Daoy (cell line): ENCODE results near the gene OR5C1. TPM values are rescaled to one million over a fixed set of nuclear protein-coding genes. Genes with fewer than 3 reads are reported as not detected.
"Not testable (repeated sequence)": the region's sequence is repeated elsewhere in the genome, so short reads cannot be mapped to it uniquely, and the experiment has no call there.

Experiments used
- DNase-seq: peaks from one replicate; pipeline ENCODE4 v3.0.0-alpha.2; 2015; ENCODE audit warnings: low read depth
- total RNA-seq: library from RNA; depleted of rRNA; stranded (reverse); fragments of >200 nt; shearing (Covaris generic); gene quantifications from 2 replicates; pipeline ENCODE4 v1.2.3, GENCODE V29; 2014; rRNA removed

OR5C1 gene
- not detected in 2 replicates for total RNA-seq

DNA sequence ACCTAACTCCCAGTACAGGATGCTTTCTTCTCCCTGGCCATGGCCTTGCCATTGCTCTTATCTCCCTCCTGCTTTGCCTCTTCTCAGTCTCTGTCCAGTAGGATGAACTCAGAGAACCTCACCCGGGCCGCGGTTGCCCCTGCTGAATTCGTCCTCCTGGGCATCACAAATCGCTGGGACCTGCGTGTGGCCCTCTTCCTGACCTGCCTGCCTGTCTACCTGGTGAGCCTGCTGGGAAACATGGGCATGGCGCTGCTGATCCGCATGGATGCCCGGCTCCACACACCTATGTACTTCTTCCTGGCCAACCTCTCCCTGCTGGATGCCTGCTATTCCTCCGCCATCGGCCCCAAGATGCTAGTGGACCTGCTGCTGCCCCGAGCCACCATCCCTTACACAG, at the start of gene OR5C1:
Gene OR5C1 (plus strand): TSS at position 103 of the 400 bp plus-strand sequence. CDS start 0 bp downstream, at position 103.
- no peak for DNase-seq

DNA sequence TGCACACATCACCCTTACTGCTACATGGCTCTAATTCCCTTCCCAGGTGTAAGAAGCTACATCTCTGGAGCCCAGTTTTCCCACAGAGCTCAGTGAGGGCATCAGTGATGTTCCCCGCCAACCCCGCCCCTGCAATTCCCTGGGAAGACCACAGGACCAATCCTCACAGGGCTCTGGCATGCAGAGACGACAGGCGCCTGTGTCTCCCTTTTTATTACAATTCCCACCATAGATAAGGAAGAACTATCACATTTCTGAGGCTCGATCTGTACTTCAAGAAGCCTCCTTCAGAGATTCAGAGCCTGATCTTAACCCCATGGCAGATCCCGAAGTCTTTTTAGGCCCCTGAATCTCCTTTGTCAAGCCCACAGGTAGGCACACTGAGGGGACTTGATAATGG, 46.7 kb upstream of the OR5C1 start, which contains the start of gene OR1L6:
Gene OR1L6 (plus strand): TSS at position 301 of the 400 bp plus-strand sequence. CDS start 7,545 bp downstream, outside the sequence.
- no peak for DNase-seq

DNA sequence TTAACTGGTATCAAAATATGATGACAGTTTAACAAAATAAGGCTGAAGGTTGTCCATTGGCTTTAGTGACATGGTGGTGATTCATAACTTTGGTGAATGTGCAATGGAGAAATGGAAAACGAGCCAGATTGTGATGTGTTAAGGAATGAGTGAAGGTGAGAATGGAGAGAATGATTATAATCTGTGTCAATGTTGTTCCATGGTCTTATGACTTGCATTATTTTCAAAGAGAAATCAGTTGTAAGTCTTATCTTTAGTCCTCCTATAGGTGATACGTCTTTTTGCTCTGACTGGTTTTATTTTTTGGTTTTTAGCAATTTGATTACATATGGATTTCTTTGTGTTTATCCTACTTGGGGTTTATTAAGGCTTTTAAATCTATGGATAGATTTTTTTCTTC, 33.9 kb upstream of the OR5C1 start:
- no peak for DNase-seq

DNA sequence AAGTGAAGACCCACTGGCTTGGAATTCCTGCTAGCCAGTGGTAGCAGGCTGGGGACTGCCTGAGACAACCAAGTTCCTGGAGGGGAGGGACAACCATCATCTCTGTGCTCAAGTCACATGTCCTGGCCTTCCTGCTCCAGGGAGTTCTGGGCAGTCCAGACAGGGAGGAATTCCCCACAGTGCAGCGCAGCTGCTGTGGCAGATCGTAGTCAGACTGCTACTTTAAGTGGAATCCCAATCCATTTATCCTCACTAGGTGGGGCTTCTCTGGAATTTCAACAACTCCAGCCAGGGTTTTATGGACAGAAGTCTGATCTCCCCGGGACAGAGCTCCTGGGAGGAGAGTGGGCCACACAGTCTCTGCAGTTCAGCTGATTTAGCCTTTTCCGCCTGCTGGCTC, 20.9 kb upstream of the OR5C1 start:
- DNase-seq, result no peak

DNA sequence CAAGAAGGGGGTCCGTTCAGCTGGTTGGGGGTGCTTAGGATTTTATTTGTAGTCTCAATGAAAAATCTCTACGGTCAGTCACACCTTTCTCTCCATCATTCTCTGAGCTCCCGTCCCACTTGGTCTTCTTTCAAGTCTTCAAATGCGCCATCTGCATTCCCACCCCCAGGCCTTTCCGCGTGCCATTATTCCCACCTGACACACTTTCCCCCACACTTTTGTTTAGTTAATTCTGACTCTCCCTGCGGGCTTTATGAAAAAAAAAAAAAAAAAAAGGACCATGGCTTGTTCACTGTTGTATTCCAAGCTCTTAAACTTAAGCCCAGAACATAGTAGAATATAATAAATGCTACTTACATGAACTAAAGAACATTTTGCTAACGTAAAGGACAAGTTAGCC, 11.7 kb upstream of the OR5C1 start:
- no peak for DNase-seq

DNA sequence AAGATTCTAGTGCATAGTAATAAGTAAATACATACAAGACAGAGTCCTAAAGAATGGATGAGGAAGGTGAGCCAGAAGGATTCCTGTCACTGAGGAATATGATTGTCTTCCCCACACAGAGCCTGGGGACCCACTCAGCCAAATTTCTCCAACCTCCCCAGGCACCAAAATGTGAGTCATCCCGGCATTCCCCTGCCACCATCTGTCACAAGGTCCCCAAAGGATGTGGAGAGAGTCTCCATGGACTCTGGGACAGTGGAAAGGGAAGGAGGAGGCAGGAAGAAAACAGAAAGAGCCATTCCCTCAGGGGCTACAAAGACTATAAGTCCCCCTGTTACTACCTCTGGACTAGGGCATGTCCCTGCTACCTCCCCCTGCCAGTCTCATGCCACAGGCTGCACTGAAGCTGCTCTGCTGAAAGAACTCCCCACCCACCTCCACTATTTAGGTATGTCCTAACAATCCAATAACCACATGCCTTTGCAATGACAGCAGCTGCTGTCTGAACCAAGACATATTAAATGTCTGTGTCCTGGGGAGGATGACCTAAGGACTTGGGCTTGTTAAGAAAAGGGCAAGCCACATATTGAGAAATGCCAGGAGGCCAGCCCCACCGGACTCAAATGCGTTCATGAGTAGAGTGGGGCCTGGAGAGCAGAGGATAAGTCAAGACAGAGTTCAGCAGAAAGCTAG, 10.7 kb upstream of the OR5C1 start:
- DNase-seq, result no peak

DNA sequence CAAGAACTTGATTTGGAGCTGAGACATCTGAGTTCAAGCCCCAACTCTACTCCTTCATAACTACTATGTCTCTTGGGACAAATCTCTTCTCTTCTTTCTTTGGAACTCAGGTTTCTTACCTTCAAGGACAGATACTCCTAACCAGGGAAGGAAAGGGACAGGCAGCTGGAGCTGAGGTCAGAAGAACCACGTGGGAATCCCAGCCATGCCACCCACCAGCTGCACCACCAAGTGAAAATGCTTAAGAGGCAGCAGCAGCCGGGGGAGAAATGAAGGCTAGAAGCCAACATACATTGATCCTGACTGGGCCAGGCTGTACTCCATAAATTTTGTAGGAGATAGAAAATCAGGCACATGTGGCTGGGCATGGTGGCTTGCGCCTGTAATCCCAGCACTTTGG, 9.6 kb upstream of the OR5C1 start:
- DNase-seq, result no peak

DNA sequence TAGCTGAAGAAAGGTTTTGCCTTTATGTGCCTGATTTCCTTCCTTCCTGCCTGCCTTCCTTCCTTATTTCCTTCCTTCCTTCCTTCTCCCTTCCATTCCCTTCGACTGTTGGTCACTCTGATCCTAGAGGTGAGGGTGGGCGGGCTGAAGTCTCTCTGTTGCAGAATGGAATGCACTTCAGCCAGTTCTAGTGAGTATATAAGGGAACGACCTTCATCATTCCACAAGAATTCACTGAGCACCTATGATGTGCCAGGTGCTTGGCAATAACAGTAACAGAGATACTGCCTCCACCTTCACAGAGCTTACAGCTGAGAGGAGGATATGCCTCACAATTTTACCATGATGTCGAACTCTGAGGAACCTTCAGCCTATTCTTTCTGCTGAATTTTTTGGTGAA, 8.7 kb upstream of the OR5C1 start:
- no peak for DNase-seq

DNA sequence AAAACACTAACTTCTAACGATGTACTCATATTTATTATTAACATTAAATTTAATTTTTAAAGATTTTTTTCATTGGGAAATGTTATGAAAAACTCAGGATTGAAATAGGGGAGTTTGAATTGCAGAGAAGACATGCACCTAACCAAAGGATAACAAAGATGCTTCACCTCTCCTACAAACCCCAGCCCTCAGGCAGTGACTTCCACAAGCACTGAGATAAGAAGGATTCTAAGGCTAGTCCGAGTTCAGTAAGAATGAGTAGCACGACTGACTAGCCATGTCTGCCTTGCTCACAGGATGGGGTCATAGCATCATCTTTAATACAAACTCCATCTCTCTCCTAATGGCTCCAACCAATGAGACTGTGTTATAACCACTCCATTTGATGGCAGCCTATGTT, 7.1 kb upstream of the OR5C1 start:
- no peak for DNase-seq

DNA sequence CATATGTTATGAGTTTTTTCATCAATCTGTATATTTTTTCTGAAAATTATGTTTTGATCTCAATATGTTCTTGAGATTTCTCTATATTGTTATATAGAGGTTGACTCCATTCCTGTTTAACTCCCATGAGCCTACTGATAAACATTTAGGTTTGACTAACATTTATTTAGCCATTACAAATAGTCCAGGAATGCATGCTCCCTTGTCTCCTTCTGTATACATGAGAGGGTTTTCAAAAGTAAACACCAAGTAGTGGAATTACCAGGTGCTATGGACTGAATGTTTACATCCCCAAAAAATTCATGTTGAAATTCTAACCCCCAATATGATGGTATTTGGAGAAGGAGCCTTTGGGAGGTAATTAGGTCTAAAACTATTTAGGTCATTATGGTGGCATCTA, 3.5 kb upstream of the OR5C1 start:
- no peak for DNase-seq

DNA sequence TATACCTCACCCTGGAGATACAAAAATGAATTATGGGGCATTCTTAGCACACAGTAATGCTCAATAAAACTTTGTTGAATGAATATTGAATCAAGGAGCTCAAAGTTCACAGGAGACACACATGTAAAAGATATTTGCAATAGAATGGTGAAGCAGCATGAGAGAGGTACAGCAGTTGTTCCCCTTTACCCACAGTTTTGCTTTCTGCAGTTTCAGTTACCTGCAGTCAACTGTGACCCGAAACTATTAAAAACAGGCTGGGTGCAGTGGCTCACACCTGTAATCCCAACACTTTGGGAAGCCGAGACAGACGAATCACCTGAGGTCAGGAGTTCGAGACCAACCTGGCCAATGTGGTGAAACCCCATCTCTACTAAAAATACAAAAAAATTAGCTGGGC, 2.4 kb upstream of the OR5C1 start:
- DNase-seq, result no peak

DNA sequence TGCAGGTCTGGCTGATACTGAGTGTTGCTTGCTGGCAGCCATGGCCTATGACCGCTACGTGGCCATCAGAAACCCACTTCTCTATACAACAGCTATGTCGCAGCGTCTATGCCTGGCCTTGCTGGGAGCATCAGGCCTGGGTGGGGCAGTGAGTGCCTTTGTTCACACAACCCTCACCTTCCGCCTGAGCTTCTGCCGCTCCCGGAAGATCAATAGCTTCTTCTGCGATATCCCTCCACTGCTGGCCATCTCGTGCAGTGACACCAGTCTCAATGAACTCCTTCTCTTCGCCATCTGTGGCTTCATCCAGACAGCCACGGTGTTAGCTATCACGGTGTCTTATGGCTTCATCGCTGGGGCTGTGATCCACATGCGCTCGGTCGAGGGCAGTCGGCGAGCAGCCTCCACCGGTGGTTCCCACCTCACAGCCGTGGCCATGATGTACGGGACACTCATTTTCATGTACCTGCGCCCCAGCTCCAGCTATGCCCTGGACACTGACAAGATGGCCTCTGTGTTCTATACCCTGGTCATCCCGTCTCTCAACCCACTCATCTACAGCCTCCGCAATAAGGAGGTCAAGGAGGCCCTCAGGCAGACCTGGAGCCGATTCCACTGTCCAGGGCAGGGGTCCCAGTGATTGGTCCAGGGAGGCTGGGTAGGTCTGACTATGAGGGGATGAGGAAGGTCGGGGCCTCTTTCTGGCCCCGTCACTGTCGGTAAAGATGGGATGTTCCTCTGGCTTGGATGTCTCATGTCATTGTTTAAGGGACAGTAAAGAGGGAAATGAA, 718 bp downstream of the OR5C1 start:
- DNase-seq, result no peak

DNA sequence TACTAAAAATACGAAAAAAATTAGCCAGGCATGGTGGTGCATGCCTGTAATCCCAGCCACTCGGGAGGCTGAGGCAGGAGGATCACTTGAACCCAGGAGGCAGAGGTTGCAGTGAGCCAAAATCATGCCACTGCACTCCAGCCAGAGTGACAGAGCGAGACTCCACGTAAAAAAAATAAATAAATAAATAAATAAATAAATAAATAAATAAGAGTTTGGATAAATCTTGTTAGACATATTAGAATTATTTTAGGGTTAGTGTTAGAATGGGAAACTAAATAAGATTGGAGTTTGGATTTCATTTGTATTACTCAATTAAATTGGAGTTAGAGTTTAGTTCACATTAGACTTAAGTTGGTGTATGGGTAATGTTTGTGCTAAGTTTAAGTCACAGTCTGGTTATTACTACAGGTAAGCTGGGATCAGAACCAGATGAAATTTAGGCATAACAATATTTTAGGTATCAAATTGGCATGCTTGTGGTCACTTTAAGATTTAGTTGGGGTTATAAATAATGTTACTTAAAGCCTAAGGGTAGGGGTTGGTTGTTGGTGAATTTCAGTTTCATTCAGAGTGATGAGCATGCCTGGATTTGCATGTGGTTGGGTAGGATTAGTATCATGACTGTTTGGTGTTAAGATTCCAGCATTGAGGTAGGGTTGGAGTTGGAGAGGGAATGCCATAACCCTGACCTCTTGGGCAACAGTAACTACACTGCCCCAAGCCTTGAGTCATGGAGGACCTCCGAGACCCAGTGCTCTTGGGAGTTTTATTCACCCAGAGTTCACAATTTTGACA, 3.3 kb downstream of the OR5C1 start:
- DNase-seq, result no peak

DNA sequence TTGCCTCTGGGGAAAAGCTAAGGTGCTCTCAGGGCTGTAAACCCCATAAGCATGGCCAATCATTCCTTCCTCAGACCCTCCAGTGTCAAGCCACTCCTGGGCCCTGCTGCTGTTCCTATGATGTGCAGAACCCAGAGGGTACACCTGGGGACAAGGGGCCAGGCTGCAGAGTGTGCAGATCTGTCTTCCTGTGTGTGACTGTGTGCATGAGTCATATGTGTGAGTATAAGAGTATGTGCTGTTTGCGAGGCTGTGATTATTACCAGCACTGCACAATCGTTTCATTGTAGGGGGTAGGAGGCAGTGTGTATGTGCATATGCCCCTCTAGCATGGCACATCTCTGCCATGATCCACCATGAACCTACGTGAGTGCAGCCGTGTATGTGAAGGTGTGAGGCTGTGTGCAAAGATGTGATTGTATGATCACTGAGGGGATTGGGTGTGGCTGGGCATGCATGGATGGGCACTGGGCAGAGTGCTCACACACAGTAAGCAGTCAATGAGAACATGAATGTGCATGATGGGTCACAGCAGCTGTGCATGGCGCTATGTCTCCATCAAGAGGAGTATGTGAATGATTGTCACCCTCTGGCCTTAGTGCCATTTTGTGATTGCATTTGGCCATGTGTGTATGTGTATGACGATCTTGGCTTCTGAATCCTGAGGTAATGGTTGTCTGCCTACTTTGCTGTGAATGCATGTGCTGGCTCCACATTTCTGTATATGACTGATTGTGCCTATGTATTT, 8.8 kb downstream of the OR5C1 start:
- no peak for DNase-seq

DNA sequence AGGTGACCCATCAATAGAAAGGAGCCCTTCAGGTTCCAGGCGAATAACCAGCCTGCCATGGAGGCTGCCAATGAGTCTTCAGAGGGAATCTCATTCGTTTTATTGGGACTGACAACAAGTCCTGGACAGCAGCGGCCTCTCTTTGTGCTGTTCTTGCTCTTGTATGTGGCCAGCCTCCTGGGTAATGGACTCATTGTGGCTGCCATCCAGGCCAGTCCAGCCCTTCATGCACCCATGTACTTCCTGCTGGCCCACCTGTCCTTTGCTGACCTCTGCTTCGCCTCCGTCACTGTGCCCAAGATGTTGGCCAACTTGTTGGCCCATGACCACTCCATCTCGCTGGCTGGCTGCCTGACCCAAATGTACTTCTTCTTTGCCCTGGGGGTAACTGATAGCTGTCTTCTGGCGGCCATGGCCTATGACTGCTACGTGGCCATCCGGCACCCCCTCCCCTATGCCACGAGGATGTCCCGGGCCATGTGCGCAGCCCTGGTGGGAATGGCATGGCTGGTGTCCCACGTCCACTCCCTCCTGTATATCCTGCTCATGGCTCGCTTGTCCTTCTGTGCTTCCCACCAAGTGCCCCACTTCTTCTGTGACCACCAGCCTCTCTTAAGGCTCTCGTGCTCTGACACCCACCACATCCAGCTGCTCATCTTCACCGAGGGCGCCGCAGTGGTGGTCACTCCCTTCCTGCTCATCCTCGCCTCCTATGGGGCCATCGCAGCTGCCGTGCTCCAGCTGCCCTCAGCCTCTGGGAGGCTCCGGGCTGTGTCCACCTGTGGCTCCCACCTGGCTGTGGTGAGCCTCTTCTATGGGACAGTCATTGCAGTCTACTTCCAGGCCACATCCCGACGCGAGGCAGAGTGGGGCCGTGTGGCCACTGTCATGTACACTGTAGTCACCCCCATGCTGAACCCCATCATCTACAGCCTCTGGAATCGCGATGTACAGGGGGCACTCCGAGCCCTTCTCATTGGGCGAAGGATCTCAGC, 11.6 kb downstream of the OR5C1 start, which contains the start of gene OR1K1:
Gene OR1K1 (plus strand): TSS at position 58 of the 995 bp plus-strand sequence. CDS start 0 bp downstream, at position 58.
- DNase-seq, result no peak

DNA sequence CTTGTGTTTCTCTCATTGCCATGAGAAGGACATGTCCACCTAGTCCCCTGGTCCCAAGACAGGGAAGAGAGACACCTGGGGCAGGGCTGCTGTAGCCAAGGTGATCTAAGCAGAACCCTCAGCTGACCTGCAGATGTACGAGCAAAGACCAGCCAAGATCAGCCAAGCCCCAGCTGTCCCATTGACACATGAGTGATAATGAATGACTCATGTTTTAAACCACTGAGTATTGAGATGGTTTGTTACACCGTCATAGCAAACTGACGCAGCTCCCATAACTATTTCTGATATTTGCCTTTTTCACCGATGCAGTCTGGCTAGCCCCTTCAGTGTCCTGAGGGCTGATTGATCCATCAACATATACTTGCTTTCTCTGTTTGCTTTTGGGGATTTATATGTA, 17.9 kb downstream of the OR5C1 start:
- DNase-seq, result no peak

DNA sequence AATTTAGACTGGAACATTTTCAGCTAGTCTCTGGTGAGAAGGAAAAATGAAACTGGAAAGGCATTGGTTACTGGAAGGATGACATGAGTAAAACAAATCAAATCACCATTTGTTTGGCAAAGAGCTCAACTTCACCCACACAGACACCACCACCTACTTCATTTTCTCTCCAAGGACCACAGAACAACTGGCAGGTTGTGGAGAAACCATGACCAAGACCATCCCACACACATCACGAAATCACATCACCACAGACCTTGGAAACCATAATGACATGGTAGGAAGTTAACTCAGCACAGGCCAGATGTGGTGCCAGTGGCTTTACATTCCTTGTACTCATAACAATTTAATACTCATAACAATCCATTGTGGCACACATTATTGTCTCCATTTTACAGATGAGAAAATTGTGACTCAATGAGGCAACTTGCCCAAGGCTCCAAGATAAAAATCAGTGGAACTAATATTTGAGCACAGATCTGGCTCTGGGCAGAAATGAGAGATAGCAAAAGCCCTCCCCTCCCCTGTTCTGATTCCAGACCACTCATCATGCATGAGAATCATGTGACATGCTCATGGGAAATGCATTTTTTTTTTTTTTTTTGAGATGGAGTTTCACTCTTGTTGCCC, 18.7 kb downstream of the OR5C1 start:
- DNase-seq, result no peak

DNA sequence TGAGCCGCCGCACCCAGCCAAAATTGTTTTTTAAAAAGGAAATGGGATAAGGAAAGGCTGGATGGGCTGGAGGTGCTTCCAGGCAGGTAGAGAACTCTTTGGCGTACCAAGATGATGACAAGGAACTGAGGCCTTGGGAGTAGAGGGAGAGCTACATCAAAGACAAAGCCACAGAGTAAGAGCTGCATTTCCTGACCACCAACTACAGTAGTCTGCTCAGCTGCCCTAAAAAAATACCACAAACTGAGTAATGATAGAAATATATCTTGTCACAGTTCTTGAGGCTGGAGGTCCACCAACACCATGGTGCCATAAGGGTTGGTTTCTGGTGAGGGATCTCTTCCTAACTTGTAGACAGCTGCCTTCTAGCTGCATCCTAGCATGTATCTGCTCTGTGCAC, 19.4 kb downstream of the OR5C1 start:
- no peak for DNase-seq

DNA sequence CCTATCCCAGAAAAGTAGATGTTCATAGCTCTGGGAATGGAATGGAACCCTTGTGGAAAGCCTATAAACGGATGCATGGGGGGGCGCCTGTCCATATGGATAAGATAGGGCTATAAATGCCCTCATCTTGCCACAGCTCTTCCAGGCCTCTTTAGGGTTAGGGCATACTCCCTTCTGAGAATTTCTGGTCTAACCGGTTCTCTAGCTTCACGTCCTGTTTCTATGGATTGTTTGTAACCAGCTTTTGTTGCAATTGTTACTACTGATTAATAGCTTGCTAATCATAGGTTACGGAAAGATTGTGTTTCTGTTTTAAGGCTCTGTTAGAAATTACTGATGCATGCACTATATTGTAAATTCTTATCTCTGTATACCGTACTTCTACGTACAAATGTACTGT, 20.5 kb downstream of the OR5C1 start:
- DNase-seq, result not testable (repeated sequence)
